Measurements from ENCODE around the gene PRELP.
A peak's percentile ranks its signal among the peaks of the same experiment; 100 is the strongest.

PRELP gene

DNA sequence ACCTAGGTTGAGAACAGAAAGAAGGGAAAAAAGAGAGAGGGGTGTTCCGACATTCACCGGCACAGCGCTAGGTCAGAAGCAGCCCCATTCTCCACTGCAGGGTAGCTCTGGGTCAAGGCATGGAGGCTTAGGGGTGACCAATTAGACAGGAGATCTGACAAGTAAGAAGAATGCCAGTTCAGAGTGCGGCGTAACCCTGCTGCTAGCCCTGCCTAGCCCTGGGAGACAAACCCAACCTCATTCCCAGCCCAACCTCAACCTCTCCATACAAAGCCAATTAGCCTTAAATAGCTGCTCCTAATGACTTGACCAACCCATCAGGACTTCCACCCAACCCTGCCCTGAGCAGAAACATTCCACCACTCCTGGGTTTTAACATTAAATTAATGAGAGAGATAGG is 3.4 kb downstream of the PRELP start:
- DNase-seq = no peak

DNA sequence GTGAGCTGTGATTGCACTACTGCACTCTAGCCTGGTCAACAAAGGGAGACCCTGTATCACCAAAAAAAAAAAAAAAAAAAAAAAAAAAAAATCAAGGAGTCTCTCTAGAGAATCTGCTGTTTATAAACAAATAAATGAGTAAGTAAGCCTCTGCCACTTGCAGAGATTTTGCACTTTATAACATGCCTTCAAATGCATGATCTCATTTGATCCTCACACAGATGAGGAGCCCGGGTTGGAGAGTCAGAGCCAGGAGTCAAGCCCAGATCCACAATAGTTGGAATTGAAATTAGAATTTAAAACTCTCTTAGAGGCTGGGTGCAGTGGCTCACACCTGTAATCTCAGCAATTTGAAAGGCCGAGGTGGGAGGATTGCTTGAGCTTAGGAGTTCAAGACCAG is 4.0 kb downstream of the PRELP start:
- no peak for DNase-seq

DNA sequence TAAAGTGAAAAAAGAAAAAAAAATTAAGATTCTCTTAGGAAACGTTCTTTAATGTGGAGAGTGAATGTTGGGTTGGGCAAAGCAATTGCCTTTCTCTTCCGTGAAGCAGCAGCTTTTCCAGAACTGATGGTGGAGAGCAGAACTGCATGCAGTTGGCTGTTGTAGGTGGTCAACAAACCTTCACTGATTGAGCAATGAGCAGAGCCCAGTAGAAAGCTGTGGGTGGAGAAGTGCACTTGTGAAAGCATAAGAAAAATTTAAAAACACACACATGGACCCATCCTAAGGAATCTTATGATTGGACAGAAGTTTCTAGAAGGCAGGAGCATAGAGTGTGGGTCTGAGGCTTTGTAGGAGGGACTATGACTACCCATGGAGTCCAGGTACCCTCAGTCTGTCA is 4.5 kb downstream of the PRELP start:
- DNase-seq = no peak

DNA sequence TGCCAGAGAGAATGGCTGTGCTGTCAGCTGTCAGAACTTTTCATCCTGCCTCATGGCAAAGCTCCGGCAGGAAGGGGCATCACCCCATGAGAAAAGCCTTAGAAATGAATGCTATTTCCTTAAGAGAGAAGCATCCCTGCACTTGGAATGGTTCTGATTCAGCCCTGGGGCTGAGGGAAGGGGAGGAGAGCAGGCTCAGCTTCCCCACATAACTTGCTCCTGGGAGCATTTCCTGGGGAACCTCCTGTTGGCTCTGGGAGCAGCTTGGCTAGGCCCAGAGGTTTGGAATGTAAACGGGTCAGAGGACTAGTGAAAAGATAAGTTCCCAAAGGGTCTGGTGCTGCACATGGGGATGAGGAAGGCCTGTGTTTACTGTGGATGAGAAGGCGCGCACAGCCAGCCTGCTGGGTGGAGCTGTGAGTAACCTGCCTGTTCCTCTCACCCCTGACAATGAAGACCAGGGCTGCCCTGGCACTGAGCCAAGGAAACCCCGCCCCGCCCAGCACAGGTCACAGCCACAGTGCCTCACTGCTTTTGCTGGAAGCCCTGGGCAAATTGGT is 5.0 kb downstream of the PRELP start:
- DNase-seq = peak; percentile 58

DNA sequence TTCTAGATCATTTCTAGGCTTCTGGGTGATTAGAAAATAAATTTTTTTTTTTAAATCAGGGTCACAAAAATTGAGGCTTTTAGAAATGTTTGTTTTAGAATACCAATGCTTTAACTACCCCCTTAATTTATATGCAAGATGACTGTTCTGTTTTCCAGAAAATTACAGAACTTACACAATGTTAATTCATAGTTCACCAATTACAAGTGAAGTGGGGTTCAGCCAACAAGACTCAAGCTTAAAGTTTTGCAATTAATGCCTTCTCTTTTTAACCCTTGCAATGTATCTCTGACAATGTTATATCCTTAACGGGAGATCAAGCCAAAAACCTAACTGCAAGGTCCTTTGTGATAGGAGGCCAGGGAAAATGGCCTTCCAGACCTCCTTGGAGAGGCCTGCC is 5.6 kb downstream of the PRELP start:
- DNase-seq = no peak

DNA sequence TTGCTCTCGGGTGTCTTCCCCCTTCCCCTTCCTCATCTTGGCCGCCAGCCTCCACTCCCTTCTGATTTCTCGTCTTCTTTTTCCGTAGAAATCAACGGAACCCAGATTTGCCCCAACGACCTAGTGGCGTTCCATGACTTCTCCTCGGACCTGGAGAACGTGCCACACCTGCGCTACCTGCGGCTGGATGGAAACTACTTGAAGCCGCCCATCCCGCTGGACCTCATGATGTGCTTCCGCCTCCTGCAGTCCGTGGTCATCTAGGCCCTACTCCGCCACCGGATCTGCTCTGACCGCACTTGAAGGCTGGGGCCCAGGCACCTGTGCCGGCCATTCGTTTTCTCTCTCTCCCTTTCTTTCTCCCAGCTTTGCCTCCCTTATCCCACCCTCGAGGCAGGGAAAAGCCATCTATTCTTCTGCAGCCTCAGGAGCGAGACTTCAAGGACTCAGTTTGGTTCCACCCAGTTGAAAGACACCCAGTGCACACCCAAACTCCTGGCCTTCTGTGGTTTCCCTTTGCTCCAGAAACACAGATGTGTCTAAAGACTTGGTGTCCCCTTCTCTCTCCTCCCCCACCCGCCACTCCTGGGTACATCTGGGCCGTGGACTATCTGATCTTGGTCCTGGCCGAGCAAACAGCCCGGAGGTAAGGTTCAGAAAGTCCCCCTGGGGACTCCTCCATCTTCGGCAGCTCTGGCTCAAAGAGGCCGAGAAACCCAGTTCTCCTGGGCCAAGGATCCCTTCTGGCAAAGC is 11.2 kb downstream of the PRELP start:
- no peak for DNase-seq

DNA sequence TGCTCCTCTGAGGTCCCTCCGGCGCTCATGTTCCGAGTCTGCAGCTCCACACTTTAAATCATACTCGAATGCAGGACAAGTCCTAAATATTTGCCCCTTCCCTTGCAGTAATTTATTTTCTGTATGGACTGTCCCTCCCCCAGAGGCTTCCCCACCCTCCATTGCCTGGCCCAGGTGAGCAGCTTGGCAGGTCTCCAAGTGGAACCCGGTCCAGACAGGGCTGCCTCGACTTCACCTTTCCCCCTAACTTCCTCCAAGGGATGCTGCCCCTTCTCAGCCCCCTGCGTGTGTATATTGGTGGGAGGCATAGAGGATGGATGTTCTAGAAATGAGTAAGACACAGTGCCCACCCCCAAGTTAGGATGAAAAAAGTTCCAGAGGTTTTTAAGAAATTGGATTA is 12.9 kb downstream of the PRELP start:
- no peak for DNase-seq

DNA sequence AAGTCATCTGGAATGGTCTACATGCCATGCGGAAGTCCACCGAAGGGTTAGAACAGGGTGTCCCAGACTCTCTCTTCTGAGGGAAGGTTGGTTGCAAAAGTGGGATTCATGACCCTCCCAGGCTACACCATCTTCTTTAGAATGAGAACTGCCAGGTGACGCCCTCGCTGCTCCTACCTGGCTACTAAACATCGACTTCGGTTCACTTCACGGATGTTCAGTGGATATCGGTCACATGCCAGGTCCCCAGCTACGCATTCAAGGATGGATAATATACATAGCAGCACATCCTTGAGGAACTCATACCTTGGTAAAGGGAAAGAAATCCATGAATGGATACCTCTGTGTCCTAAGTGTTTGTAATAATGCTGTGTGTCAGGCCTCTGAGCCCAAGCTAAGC is 15.0 kb downstream of the PRELP start:
- DNase-seq = no peak

DNA sequence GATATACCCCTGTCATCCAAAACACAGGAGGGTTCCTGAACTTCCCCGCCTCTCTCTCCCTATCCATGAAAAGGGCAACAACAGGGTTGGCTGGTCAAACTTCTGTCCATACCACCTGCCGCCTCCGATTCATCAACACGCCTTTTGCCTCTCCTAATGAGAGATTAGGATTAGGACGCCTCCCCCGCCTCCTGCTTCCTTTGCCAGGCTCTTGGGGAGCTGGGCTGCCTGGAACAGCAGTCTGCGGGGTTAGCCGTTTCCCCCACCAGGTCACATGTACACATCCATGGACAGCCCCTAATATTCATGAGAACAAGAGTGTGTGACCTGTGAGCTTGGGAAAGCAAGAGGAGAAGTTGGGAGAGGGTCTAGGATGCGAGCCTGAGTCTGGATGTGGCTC is 16.1 kb downstream of the PRELP start:
- no peak for DNase-seq

DNA sequence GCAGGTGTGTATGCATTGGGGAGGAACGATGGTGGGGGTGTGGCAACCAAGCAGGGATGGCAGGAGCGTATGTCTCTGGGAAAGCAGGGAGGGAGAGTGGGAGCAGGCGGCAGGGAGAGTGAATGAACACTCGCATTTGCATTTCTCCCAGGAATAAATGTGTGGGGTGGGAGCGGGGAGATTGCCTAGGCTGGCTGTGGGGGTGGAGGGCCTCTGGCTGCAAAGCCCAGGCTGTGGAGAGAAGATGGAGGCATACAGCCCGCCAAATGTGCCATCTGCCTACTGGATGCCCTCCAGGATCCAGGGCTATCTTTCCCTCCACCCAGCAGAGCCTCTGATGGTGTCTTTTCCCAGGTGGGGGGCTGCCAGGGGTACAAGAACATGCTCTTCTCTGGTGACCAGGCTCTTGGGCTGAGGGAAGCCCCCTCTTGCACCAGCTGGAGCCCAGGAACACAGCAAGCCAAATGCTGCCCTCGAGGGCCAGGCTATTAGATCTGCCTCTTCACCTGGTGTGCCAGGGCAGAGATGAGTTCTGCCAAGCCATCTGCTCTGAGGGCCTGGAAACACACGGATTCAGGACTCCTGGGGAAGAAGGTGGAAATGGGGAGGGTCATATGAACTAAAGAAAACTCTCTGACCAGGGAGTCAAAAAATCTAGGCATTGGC is 16.6 kb downstream of the PRELP start:
- DNase-seq = no peak

DNA sequence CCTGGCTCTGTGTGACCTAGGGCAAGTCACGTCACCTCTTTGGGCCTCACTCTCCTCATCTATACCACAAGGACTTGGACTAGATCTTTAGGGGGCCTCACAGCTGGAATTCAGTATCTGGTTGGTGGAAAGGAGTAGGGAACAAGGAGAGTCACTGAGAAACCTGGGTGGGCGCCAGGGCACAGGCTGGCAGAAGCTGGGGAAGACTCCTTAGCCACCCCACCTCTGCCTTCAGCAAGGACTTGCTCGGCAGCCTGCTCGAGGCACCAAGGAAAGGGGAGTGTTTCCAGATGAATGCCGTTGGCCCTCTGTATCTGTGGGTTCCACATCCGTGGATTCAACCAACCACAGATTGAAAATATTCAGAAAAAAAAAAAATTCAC is 17.1 kb downstream of the PRELP start:
- no peak for DNase-seq

DNA sequence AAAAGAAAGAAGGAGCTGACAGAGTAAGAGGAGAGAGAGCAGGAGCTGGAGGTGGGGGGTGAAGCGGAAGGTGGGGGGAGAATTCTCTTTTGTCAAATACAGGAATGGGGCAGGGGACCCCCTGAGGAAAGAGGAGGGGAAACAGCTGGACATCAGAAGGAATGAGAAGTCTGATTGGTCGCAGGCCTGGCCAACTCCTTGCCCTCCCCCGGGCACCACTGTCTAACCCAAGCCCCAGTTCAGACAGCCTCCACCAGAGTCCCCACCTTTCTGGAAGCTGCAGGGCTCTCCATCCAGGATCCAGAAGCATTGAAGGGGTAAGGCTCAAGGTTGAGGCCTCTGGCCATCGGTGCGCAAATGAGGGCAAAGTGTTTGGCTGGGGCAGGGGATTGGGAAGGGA is 18.3 kb downstream of the PRELP start, which contains the start of gene OPTC:
Gene OPTC (plus strand): TSS at position 253 of the 400 bp plus-strand sequence. CDS start 1,853 bp downstream, outside the sequence.
- no peak for DNase-seq

DNA sequence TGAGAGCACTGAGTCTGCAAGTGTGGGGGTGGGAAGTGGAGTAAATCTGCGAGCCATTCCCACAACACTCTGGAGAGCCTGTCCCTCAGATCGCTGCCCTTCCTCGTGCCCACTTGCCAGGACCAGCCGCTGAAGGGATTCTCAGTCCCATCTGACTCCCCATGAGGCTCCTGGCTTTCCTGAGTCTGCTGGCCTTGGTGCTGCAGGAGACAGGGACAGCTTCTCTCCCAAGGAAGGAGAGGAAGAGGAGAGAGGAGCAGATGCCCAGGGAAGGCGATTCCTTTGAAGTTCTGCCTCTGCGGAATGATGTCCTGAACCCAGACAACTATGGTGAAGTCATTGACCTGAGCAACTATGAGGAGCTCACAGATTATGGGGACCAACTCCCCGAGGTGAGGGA is 20.2 kb downstream of the PRELP start:
- DNase-seq = no peak

DNA sequence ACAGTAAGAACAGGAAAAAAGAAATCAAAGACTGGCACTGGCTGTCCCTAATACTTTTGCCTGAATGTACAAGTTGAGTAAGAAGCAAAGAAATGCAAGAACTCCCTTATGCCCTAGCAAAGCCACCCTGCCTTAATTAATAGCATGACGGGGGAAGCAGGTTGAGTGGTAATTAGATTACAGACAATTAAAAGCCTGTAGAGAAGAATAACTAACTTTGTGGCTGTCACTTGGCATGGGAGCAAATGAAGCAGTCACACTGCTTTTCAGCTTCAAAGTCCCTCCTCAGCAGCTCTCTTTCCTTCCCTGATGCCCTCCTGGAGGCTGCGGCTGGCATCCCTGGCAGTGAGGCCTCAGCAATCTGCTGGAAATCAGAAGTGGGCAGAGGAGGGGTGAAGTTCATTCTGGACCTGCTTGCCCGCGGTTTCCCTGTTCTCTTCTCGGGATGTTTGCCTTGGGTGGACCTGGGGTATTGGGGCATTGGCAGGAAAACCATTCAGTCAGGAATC is 21.7 kb downstream of the PRELP start:
- DNase-seq = no peak

DNA sequence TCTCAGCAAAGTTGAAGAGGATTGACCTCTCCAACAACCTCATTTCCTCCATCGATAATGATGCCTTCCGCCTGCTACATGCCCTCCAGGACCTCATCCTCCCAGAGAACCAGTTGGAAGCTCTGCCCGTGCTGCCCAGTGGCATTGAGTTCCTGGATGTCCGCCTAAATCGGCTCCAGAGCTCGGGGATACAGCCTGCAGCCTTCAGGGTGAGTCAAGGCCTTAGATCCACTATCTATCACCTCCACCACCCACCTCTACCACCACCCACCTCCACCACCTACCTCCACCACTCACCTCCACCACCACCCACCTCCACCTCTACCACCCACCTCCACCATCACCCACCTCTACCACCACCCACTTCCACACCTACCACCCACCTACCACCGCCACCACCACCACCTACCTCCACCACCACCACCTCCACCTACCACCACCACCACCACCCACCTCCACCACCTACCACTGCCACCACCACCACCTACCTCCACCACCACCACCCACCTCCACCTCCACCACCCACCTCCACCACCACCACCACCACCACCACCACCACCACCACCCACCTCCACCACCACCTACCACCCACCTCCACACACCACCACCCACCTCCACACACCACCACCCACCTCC is 24.2 kb downstream of the PRELP start:
- no peak for DNase-seq

DNA sequence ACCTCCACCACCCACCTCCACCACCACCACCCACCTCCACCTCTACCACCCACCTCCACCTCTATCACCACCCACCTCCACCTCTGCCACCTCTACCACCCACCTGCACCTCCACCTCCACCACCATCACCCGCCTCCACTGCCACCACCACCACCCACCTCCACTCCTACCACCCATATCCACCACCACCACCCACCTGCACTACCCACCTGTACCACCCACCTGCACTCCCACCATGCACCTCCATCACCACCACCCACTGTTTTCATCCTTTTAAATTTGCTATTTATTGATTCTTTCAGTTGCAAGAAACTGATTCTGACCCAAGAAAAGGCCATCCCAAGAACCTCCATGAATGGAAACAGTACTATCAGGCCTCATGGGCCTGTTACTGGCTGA is 24.7 kb downstream of the PRELP start:
- DNase-seq = no peak

DNA sequence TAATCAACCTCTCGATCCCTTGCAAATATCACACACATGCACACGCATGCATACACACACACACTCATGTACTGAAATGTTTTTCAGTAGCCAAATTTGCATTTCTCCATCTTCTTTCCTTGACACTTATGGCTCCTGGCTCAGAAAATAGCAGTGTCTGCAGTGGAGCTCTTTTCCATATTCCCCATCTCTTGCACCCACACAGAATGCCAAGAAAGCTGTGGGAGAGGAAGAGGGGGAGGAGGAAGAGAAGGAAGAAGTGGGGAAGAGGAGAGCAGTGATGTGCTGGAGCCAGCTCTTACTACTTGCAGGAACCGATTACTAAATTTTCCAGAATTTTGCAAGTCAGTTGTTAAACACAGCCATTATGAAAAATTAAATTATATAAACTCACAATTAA is 28.2 kb downstream of the PRELP start:
- no peak for DNase-seq

DNA sequence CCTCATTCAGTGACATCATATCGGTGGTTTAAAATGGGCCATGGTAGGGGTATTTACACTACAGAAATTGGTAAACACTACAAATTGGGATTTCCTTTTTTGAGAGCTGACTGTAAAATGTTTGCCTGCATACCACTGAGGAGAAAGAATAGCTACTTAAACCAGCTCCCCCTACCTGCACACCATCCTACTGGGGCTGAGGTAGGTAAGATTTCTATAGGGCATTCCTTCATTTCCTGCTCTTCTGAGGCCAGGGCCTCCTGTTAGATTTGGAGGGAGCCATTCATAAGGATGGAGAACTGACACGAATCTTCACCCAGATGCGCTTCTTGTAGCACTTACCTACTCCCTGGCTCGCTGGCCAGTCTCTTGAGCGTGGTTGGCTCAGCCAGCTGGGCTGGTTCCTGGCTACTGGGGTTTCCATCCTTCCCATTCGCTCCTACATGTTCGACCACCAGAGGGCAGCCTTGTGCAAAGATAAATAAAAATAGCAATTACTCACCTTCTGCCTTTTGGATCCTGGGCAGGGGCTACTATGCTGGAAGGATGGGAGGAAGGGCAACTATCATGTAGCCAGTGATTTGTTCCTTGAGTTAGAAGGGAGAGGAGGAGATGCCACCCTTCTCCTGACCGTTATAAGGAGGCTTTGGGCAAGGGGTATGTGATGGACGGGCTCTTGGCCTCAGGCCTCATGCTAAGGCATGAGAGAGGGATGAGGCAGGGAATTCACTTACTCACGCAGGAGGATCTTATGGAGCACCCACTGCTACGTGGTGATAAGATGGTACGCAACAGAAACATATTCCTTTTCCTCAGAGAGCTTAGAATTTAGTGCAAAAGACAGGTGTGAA is 29.0 kb downstream of the PRELP start:
- peak; percentile 85 for DNase-seq

DNA sequence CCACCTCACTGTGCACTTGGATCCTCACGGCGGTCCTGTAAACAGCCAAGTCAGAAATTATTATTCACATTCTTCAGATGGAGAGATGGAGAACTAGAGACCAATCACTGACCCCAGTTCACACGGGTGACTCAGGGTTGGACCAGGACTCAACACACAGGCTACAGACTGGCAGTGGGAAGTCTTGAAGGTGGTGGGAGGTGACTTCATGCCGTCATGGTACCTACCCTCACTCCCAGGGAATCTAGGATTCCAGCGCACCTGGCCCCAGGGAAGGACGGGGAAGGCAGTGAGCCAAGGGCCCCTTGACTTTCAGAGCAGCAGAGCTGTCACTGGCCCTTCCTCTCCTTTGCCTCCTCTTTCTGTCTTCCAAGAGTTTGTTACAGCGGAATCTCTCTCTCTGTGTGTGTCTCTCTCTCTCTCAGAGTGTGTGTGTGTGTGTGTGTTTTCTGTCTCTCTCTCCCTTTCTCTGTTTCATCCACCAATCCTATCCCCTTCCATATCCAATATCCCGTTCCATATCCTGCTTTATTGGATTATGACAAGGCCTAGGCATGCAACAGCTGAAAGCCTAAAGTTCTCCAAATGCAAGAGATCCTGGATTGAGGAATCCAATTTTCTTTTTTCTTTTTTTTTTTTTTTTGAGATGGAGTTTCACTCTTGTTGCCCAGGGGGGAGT is 30.1 kb downstream of the PRELP start:
- no peak for DNase-seq

DNA sequence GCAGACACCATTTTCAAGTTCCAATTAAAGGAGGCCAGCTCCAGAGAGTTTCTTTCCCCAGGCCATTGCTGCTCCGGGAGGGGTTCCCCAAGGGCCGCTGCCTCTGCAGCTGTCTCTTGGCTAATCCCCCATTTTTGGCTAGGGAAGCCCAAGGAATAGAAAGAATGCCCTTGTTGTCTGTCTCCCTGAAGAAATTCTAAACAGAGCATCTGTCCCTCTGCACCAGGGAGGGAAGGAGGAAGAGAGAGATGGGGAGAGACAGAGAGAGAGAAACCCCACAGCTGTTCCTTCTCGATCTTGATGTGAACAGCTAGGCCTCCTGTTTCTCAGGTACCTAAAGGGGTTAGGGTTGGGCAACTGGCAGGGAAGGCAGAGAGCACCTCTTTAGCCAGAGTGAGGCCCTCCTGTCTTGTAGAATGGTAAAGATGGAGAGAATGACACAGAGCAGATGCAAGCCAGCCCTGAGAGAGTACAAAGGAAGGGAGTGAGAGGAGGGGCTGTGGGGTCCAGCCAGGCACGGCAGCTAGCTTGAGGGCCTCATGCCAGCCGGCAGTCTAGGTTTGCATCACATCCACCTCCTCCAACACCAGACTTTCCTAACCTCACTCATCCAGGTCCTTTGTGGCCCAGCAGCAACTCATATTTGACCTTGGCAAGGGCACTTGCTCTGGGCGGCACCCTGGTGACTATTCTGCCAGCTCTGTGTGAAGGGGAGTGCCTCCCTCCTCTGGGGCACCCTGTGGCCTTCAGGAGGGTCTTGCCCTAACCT is 31.4 kb downstream of the PRELP start:
- DNase-seq = peak; percentile 21

DNA sequence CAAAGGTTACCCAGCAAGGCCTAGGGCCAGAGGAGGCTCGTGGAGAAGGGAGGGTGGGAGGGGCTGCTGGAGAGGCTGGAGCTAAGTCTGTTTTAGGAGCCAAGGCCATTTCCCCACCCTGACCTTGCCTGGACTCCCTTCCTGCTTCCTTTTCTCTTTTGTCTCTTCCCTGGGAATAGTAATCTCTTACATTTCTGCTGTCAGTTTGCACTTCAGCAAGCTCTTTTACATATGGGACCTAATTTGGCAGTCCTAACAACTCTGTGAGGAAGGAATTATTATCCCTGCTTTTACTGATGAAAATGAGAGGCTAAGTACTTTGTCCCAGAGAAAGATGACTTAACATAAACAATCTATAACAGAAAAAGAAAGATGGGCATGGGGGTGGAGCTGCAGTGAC is 32.2 kb downstream of the PRELP start:
- DNase-seq = no peak
